GM18526 (cell line): ENCODE measurements around the gene SETDB1.
A peak's percentile ranks its signal among the peaks of the same experiment; 100 is the strongest.

Experiments used
- POLR2A ChIP-seq: IDR thresholded peaks from 3 replicates; pipeline ENCODE4 v1.6.1; 2011; ENCODE audit not compliant: insufficient read length; ENCODE audit errors: extremely low read depth

Gene SETDB1

GRCh38 chr1:150926097-150926741 is at the start of gene SETDB1:
Gene SETDB1 (plus strand): TSS chr1:150926363. CDS start chr1:150927715, 1,352 bp downstream.
- peak; percentile 37 for TF ChIP-seq POLR2A

- TF ChIP-seq POLR2A, result no peak
Observed at GRCh38 chr1:150881331-150882070, 44.7 kb upstream of the SETDB1 start.

GRCh38 chr1:150887018-150887417 is 39.1 kb upstream of the SETDB1 start, which contains the start of gene CTXND2:
Gene CTXND2 (plus strand): TSS chr1:150887136. CDS start chr1:150912315, 25,179 bp downstream.
- TF ChIP-seq POLR2A, result no peak

- TF ChIP-seq POLR2A, result no peak
Observed at GRCh38 chr1:150888727-150889126, 37.4 kb upstream of the SETDB1 start.

GRCh38 chr1:150890033-150890416 is 36.1 kb upstream of the SETDB1 start:
- no peak for TF ChIP-seq POLR2A

- TF ChIP-seq POLR2A, result no peak
Observed at GRCh38 chr1:150893336-150893913, 32.7 kb upstream of the SETDB1 start.

GRCh38 chr1:150895618-150896017 is 30.5 kb upstream of the SETDB1 start:
- no peak for TF ChIP-seq POLR2A

- no peak for TF ChIP-seq POLR2A
Observed at GRCh38 chr1:150902346-150902745, 23.8 kb upstream of the SETDB1 start.

- TF ChIP-seq POLR2A, result no peak
Observed at GRCh38 chr1:150902751-150903150, 23.4 kb upstream of the SETDB1 start.

- TF ChIP-seq POLR2A, result no peak
Observed at GRCh38 chr1:150905301-150905700, 20.9 kb upstream of the SETDB1 start.

GRCh38 chr1:150906329-150906728 is 19.8 kb upstream of the SETDB1 start:
- TF ChIP-seq POLR2A, result no peak

- no peak for TF ChIP-seq POLR2A
Observed at GRCh38 chr1:150906813-150907212, 19.4 kb upstream of the SETDB1 start.

- no peak for TF ChIP-seq POLR2A
Observed at GRCh38 chr1:150909585-150910180, 16.5 kb upstream of the SETDB1 start.

- no peak for TF ChIP-seq POLR2A
Observed at GRCh38 chr1:150912623-150913022, 13.5 kb upstream of the SETDB1 start.

GRCh38 chr1:150917387-150917786 is 8.8 kb upstream of the SETDB1 start:
- no peak for TF ChIP-seq POLR2A

- TF ChIP-seq POLR2A, result no peak
Observed at GRCh38 chr1:150922519-150922975, 3.6 kb upstream of the SETDB1 start.
